GM23338 (cell line): ENCODE results near the gene CPNE5. TPM values are rescaled to one million over a fixed set of nuclear protein-coding genes. Genes with fewer than 3 reads are reported as not detected.

Experiments
- ATAC-seq: fragments of 200-7000 bp; cut with Tn5 transposase; 3 replicates; pipeline ENCODE4 v1.9.1; 2020
- DNase-seq: peaks from one replicate; pipeline ENCODE4 v3.0.0-alpha.2; 2015; ENCODE audit warnings: low spot score
- H2AFZ ChIP-seq: fragments of 200-600 bp; sonication (generic); 2 replicates; pipeline ENCODE4 v1.8.0; 2016; ENCODE audit warnings: antibody characterized with exemption, mild to moderate bottlenecking, moderate library complexity
- H3F3A ChIP-seq: fragments of 200-600 bp; sonication (generic); replicated peaks from 2 replicates; pipeline ENCODE4 v1.8.0; 2017; ENCODE audit warnings: antibody characterized with exemption, mixed run types, low read depth
- H3K27ac ChIP-seq: fragments of 200-600 bp; sonication (generic); 2 replicates; pipeline ENCODE4 v1.6.1; 2016; ENCODE audit warnings: low read depth
- H3K27me3 ChIP-seq: fragments of 200-600 bp; sonication (generic); 2 replicates; pipeline ENCODE4 v1.8.0; 2016; ENCODE audit warnings: mild to moderate bottlenecking, mixed run types, moderate library complexity; ENCODE audit not compliant: insufficient read depth
- H3K36me3 ChIP-seq: fragments of 200-600 bp; sonication (generic); 2 replicates; pipeline ENCODE4 v1.8.0; 2016; ENCODE audit warnings: mild to moderate bottlenecking; ENCODE audit not compliant: insufficient read depth
- H3K4me1 ChIP-seq: fragments of 200-600 bp; sonication (generic); 2 replicates; pipeline ENCODE4 v1.8.0; 2016; ENCODE audit warnings: mild to moderate bottlenecking, moderate library complexity; ENCODE audit not compliant: insufficient read depth
- H3K4me2 ChIP-seq: fragments of 200-600 bp; sonication (generic); 2 replicates; pipeline ENCODE4 v1.7.1; 2017; ENCODE audit warnings: mixed run types
- H3K4me3 ChIP-seq: fragments of 200-600 bp; sonication (generic); 2 replicates; pipeline ENCODE4 v1.6.1; 2016; ENCODE audit warnings: mixed run types
- H3K79me2 ChIP-seq: fragments of 200-600 bp; sonication (generic); replicated peaks from 2 replicates; pipeline ENCODE4 v1.8.0; 2017; ENCODE audit warnings: mild to moderate bottlenecking; ENCODE audit not compliant: insufficient read depth
- H3K9me2 ChIP-seq: fragments of 200-600 bp; sonication (generic); 2 replicates; pipeline ENCODE4 v1.8.0; 2017; ENCODE audit not compliant: insufficient read depth
- H4K20me1 ChIP-seq: fragments of 200-600 bp; sonication (generic); replicated peaks from 2 replicates; pipeline ENCODE4 v1.8.0; 2017; ENCODE audit warnings: mild to moderate bottlenecking; ENCODE audit not compliant: insufficient read depth
- H3K27ac Mint-ChIP-seq: 2 replicates; pipeline ENCODE4 v1.8.0; 2020; ENCODE audit warnings: inconsistent platforms, mild to moderate bottlenecking, moderate library complexity, mixed read lengths
- H3K27me3 Mint-ChIP-seq: 3 replicates; pipeline ENCODE4 v1.8.0; 2022; ENCODE audit warnings: low read depth, mild to moderate bottlenecking, moderate library complexity, mixed read lengths, inconsistent platforms; ENCODE audit not compliant: insufficient read depth, poor library complexity
- H3K36me3 Mint-ChIP-seq: 3 replicates; pipeline ENCODE4 v1.8.0; 2021; ENCODE audit warnings: low read depth, mild to moderate bottlenecking, inconsistent platforms, moderate library complexity, mixed read lengths
- H3K4me1 Mint-ChIP-seq: 3 replicates; pipeline ENCODE4 v1.8.0; 2020; ENCODE audit warnings: mild to moderate bottlenecking, inconsistent platforms, mixed read lengths
- H3K4me3 Mint-ChIP-seq: 3 replicates; pipeline ENCODE4 v1.8.0; 2021; ENCODE audit warnings: moderate library complexity, mild to moderate bottlenecking, inconsistent platforms, mixed read lengths
- H3K9me3 Mint-ChIP-seq: 3 replicates; pipeline ENCODE4 v1.8.0; 2020; ENCODE audit warnings: moderate library complexity, mild to moderate bottlenecking, inconsistent platforms, mixed read lengths
- CREB1 ChIP-seq: fragments of 250-450 bp; sonication (Bioruptor Pico); IDR thresholded peaks from 2 replicates; pipeline ENCODE4 v1.5.0; 2020; ENCODE audit warnings: low read depth, mild to moderate bottlenecking, moderate library complexity
- CTCF ChIP-seq, 2 experiments: fragments of 200-600 bp in 1 of 2; sonication (generic) in 1 of 2; conservative IDR thresholded peaks; 2 replicates each; pipeline versions ENCODE4 v1.5.1 to v1.6.1; 2016 to 2017; ENCODE audit warnings: antibody characterized with exemption in 2 of 2, low read depth in 2 of 2, mild to moderate bottlenecking in 2 of 2, moderate library complexity in 1 of 2
- ETS1 ChIP-seq: IDR thresholded peaks from 2 replicates; pipeline ENCODE4 v1.6.1; 2016; ENCODE audit warnings: antibody characterized with exemption
- EZH2 ChIP-seq: fragments of 200-600 bp; sonication (generic); IDR thresholded peaks from one replicate; pipeline ENCODE4 v1.8.0; 2017; ENCODE audit warnings: antibody characterized with exemption, mild to moderate bottlenecking, low read depth; ENCODE audit not compliant: unreplicated experiment
- EZH2phosphoT487 ChIP-seq: fragments of 200-600 bp; sonication (generic); IDR thresholded peaks from one replicate; pipeline ENCODE4 v1.8.1; 2018; ENCODE audit warnings: antibody characterized with exemption; ENCODE audit not compliant: unreplicated experiment
- JUNB ChIP-seq: IDR thresholded peaks from one replicate; pipeline ENCODE4 v1.6.1; 2016; ENCODE audit warnings: antibody characterized with exemption; ENCODE audit not compliant: unreplicated experiment
- NANOG ChIP-seq: IDR thresholded peaks from 2 replicates; pipeline ENCODE4 v1.6.1; 2016; ENCODE audit warnings: antibody characterized with exemption, borderline replicate concordance
- POLR2AphosphoS5 ChIP-seq: IDR thresholded peaks from 2 replicates; pipeline ENCODE4 v1.6.1; 2016; ENCODE audit warnings: antibody characterized with exemption, low read depth
- REST ChIP-seq: IDR thresholded peaks from one replicate; pipeline ENCODE4 v1.6.1; 2018; ENCODE audit warnings: antibody characterized with exemption; ENCODE audit not compliant: unreplicated experiment
- STAT1 ChIP-seq: IDR thresholded peaks from one replicate; pipeline ENCODE4 v1.6.1; 2016; ENCODE audit warnings: antibody characterized with exemption; ENCODE audit not compliant: unreplicated experiment
- ZNF114 ChIP-seq: fragments of 250-450 bp; sonication (Bioruptor Pico); IDR thresholded peaks from 2 replicates; pipeline ENCODE4 v1.5.0; 2020; ENCODE audit warnings: mild to moderate bottlenecking, moderate library complexity
- ZNF331 ChIP-seq: fragments of 250-450 bp; sonication (Bioruptor Pico); IDR thresholded peaks from 2 replicates; pipeline ENCODE4 v1.5.0; 2020; ENCODE audit warnings: low read depth, mild to moderate bottlenecking, moderate library complexity
- ZNF462 ChIP-seq: fragments of 250-450 bp; sonication (Bioruptor Pico); IDR thresholded peaks from 2 replicates; pipeline ENCODE4 v1.5.0; 2020; ENCODE audit warnings: mild to moderate bottlenecking, moderate library complexity
- polyA plus RNA-seq: library from polyadenylated mRNA; unstranded; fragments of >200 nt; fragmentation: Nextera tagmentation; extraction: Ambion mirVana; gene quantifications from 2 replicates; pipeline ENCODE4 v1.2.1, GENCODE V29; 2016
- total RNA-seq: library from RNA; depleted of rRNA; stranded (reverse); fragments of >200 nt; shearing (Covaris generic); gene quantifications from 2 replicates; pipeline ENCODE4 v1.2.3, GENCODE V29; 2014

CPNE5 gene
- total and polyA plus RNA-seq, 2 experiments from 2014 or later: 0.14 to 0.42 TPM

GRCh38 chr6:36781669-36782068, 57.6 kb downstream of the CPNE5 start:
- Mint-ChIP-seq H3K27me3 (peaks cover 15% of the 10 kb centered on the region), H3K9me3 (no peaks in the 10 kb centered on the region), H3K27ac (no peak overlapping the region), H3K4me3 (no peak overlapping the region), H3K36me3 (no peaks in the 10 kb centered on the region), H3K4me1 (peaks cover 34% of the 10 kb centered on the region)
- Histone ChIP-seq H3K4me2 (no peak overlapping the region), H2AFZ (no peak overlapping the region), H3K79me2 (no peaks in the 10 kb centered on the region), H3K4me1 (peaks cover 29% of the 10 kb centered on the region), H3K36me3 (no peaks in the 10 kb centered on the region), H3F3A (no peaks in the 10 kb centered on the region), H3K4me3 (no peak overlapping the region), H3K27ac (no peak overlapping the region), H4K20me1 (no peaks in the 10 kb centered on the region), H3K27me3 (no peaks in the 10 kb centered on the region), H3K9me2 (no peaks in the 10 kb centered on the region)
- TF ChIP-seq POLR2AphosphoS5 (no peak), CREB1 (CRISPR knock-in tag) (no peak), EZH2phosphoT487 (no peak), REST (no peak), NANOG (no peak), ETS1 (no peak), STAT1 (no peak), ZNF331 (CRISPR knock-in tag) (no peak), ZNF114 (CRISPR knock-in tag) (no peak), ZNF462 (CRISPR knock-in tag) (no peak), CTCF (conservative IDR thresholded peaks at IDR 0.05; ENCODE audit: low read depth in 2 of 2) (no peak), JUNB (no peak), EZH2 (no peak)
- ATAC-seq (no peak), DNase-seq (no peak)
